Measurements from ENCODE around the gene LGALSL.

GRCh38 chr2:64492272-64492671 is 38.3 kb downstream of the LGALSL start:
- TF ChIP-seq ZNF24 (IDR thresholded peaks at IDR 0.05) (no peak), SMC3 (conservative IDR thresholded peaks at IDR 0.05; ENCODE audit: insufficient read depth, low read depth, low read length) (no peak), AFF4 (CRISPR knock-in tag; IDR thresholded peaks at IDR 0.05) (no peak), JUN (IDR thresholded peaks at IDR 0.05; ENCODE audit: borderline replicate concordance, low read depth, low read length) (no peak), JUN (CRISPR knock-in tag; IDR thresholded peaks at IDR 0.05; ENCODE audit: borderline replicate concordance) (no peak), HOMEZ (CRISPR knock-in tag; IDR thresholded peaks at IDR 0.05) (no peak), E2F5 (CRISPR knock-in tag; IDR thresholded peaks at IDR 0.05) (no peak), POLR2A (conservative IDR thresholded peaks at IDR 0.05) (no peak), YBX1 (IDR thresholded peaks at IDR 0.05) (no peak), MTF1 (CRISPR knock-in tag; IDR thresholded peaks at IDR 0.05; ENCODE audit: borderline replicate concordance) (no peak), FOXA1 (IDR thresholded peaks at IDR 0.05; ENCODE audit: borderline replicate concordance) (no peak), EP300 (IDR thresholded peaks at IDR 0.05; ENCODE audit: low read length) (no peak), CTCF (IDR thresholded peaks at IDR 0.05 in 2 of 3, conservative IDR thresholded peaks at IDR 0.05 in 1 of 3; ENCODE audit: insufficient read depth in 2 of 3, low read depth in 1 of 3, low read length in 3 of 3) (no peak), ZNF449 (CRISPR knock-in tag; IDR thresholded peaks at IDR 0.05) (no peak), PKNOX1 (IDR thresholded peaks at IDR 0.05) (no peak)

Measured in K562 (cell line).